Liver (tissue), 9 donors: ENCODE data around the gene DPP7. TPM values are rescaled to one million over a fixed set of nuclear protein-coding genes. Genes with fewer than 3 reads are reported as not detected.

Experiments
- DNase-seq: peaks from one replicate; pipeline ENCODE4 v3.0.0-alpha.2; 2017; ENCODE audit warnings: low spot score
- H3K27ac ChIP-seq, 2 donors: one replicate each; pipeline ENCODE4 v1.7.0; 2013; ENCODE audit warnings: inconsistent platforms in 2 of 2, low read length in 2 of 2, control low read depth in 1 of 2, low read depth in 1 of 2, mild to moderate bottlenecking in 1 of 2
- H3K27me3 ChIP-seq, 4 donors: one replicate each; pipeline versions ENCODE4 v1.6.1 to v1.7.0; 2013; ENCODE audit warnings: low read length in 3 of 4, inconsistent platforms in 1 of 4, mild to moderate bottlenecking in 1 of 4, moderate library complexity in 1 of 4; ENCODE audit not compliant: control insufficient read depth in 4 of 4, insufficient read depth in 4 of 4
- H3K36me3 ChIP-seq, 4 donors: one replicate each; pipeline versions ENCODE4 v1.6.1 to v1.7.0; 2013; ENCODE audit warnings: low read length in 3 of 4, mild to moderate bottlenecking in 3 of 4, low read depth in 1 of 4, moderate library complexity in 1 of 4; ENCODE audit not compliant: control insufficient read depth in 4 of 4, insufficient read depth in 3 of 4
- H3K4me1 ChIP-seq, 4 donors: one replicate each; pipeline versions ENCODE4 v1.6.1 to v1.7.0; 2013; ENCODE audit warnings: low read length in 3 of 4, mild to moderate bottlenecking in 3 of 4, moderate library complexity in 1 of 4; ENCODE audit not compliant: control insufficient read depth in 4 of 4, insufficient read depth in 4 of 4
- H3K4me3 ChIP-seq, 3 donors: one replicate each; pipeline versions ENCODE4 v1.6.1 to v1.7.0; 2013; ENCODE audit warnings: low read length in 3 of 3, control low read depth in 1 of 3, low read depth in 1 of 3, mild to moderate bottlenecking in 1 of 3
- H3K9ac ChIP-seq, 2 donors: one replicate each; pipeline ENCODE4 v1.7.0; 2013; ENCODE audit warnings: low read length in 2 of 2, mild to moderate bottlenecking in 2 of 2, moderate library complexity in 2 of 2, control low read depth in 1 of 2, low read depth in 1 of 2
- H3K9me3 ChIP-seq, 4 donors: one replicate each; pipeline versions ENCODE4 v1.6.1 to v1.7.0; 2013; ENCODE audit warnings: low read length in 3 of 4; ENCODE audit not compliant: control insufficient read depth in 4 of 4
- ATF3 ChIP-seq: IDR thresholded peaks from 2 replicates; pipeline ENCODE4 v1.6.1; 2016; ENCODE audit warnings: antibody characterized with exemption
- CTCF ChIP-seq: fragments of 150-350 bp; IDR thresholded peaks from 2 replicates; pipeline ENCODE4 v1.5.1; 2017; ENCODE audit warnings: improper control_type of control experiment, low read depth, low read length; ENCODE audit not compliant: missing input control
- EGR1 ChIP-seq, 2 donors: IDR thresholded peaks; 2 replicates each; pipeline ENCODE4 v1.6.1; 2016 to 2018; ENCODE audit warnings: antibody characterized with exemption in 2 of 2, low read depth in 2 of 2
- FOXA1 ChIP-seq: IDR thresholded peaks from 2 replicates; pipeline ENCODE4 v1.6.1; 2016; ENCODE audit warnings: antibody characterized with exemption
- FOXA2 ChIP-seq: IDR thresholded peaks from 2 replicates; pipeline ENCODE4 v1.6.1; 2016; ENCODE audit warnings: antibody characterized with exemption
- GABPA ChIP-seq, 2 donors: IDR thresholded peaks in 1 of 2; conservative IDR thresholded peaks in 1 of 2; 2 replicates each; pipeline ENCODE4 v1.6.1; 2016; ENCODE audit warnings: antibody characterized with exemption in 2 of 2, mild to moderate bottlenecking in 1 of 2, moderate library complexity in 1 of 2
- HNF4A ChIP-seq, 2 donors: conservative IDR thresholded peaks; 2 replicates each; pipeline ENCODE4 v1.6.1; 2016; ENCODE audit warnings: antibody characterized with exemption in 2 of 2, mild to moderate bottlenecking in 2 of 2
- HNF4G ChIP-seq: IDR thresholded peaks from 2 replicates; pipeline ENCODE4 v1.6.1; 2016; ENCODE audit warnings: antibody characterized with exemption
- JUND ChIP-seq, 2 donors: IDR thresholded peaks; 2 replicates each; pipeline ENCODE4 v1.6.1; 2016; ENCODE audit warnings: antibody characterized with exemption in 2 of 2
- MAX ChIP-seq: IDR thresholded peaks from 2 replicates; pipeline ENCODE4 v1.6.1; 2016; ENCODE audit warnings: antibody characterized with exemption
- NR2F2 ChIP-seq: IDR thresholded peaks from 2 replicates; pipeline ENCODE4 v1.6.1; 2016; ENCODE audit warnings: antibody characterized with exemption
- RAD21 ChIP-seq, 2 donors: IDR thresholded peaks; 2 replicates each; pipeline ENCODE4 v1.6.1; 2016; ENCODE audit warnings: antibody characterized with exemption in 2 of 2, mild to moderate bottlenecking in 2 of 2
- REST ChIP-seq: IDR thresholded peaks from 2 replicates; pipeline ENCODE4 v1.6.1; 2016; ENCODE audit warnings: antibody characterized with exemption, mild to moderate bottlenecking
- RXRA ChIP-seq, 2 donors: IDR thresholded peaks; 2 replicates each; pipeline ENCODE4 v1.6.1; 2017 to 2018; ENCODE audit warnings: antibody characterized with exemption in 2 of 2, mild to moderate bottlenecking in 1 of 2
- SP1 ChIP-seq: IDR thresholded peaks from 2 replicates; pipeline ENCODE4 v1.6.1; 2018; ENCODE audit warnings: antibody characterized with exemption, mild to moderate bottlenecking
- TAF1 ChIP-seq: conservative IDR thresholded peaks from 2 replicates; pipeline ENCODE4 v1.6.1; 2016; ENCODE audit warnings: antibody characterized with exemption, mild to moderate bottlenecking
- YY1 ChIP-seq: IDR thresholded peaks from 2 replicates; pipeline ENCODE4 v1.6.1; 2016; ENCODE audit warnings: antibody characterized with exemption, mild to moderate bottlenecking
- ZBTB33 ChIP-seq: IDR thresholded peaks from 2 replicates; pipeline ENCODE4 v1.6.1; 2016; ENCODE audit warnings: antibody characterized with exemption
- WGBS: extraction: QIAGEN DNeasy Blood & Tissue Kit; methylation state at CpG from one replicate; pipeline ENCODE4 v1.1.7; 2013; 5-methylcytosine and 5-hydroxymethylcytosine counted together
- polyA plus RNA-seq, 2 donors: library from polyadenylated mRNA; stranded (reverse) in 1 of 2; unstranded in 1 of 2; fragments of 200-250 nt in 1 of 2; fragments of >200 nt in 1 of 2; fragmentation: Nextera tagmentation in 1 of 2; extraction: Ambion mirVana in 1 of 2; gene quantifications; one replicate each; pipeline versions ENCODE4 v1.2.1 to v1.2.3, GENCODE V29; 2013 to 2015
- total RNA-seq, 2 donors: library from RNA; depleted of rRNA; stranded (reverse); fragments of >200 nt; gene quantifications; one replicate each; pipeline ENCODE4 v1.2.3, GENCODE V29; 2014
- donor health status: healthy.
- donor health status: healthy.
- donor health status: healthy.
- donor health status: healthy.
- donor health status: healthy.

DPP7 gene
- total RNA-seq (10 to 100 TPM; 25.0 to 38.8 TPM), polyA plus RNA-seq (10 to 100 TPM; 62.6 to 71.1 TPM)

GRCh38 chr9:137114613-137115393, at the start of gene DPP7:
Gene DPP7, minus strand, starts transcription at chr9:137114733. Its CDS starts 20 bp downstream, at chr9:137114713.
- Histone ChIP-seq H3K9ac (no peak within 1 kb of the TSS), H3K4me1 (peaks cover 4 to 7% (median 5%) of the 10 kb centered on the region in 4 donors), H3K27ac (no peak within 1 kb of the TSS), H3K4me3 (peak within 1 kb of the TSS in 2 of 3 donors; percentile 47 to 75), H3K36me3 (peaks cover 0 to 6% (median 2%) of the 10 kb centered on the region in 4 donors), H3K9me3 (no peaks in the 10 kb centered on the region), H3K27me3 (no peaks in the 10 kb centered on the region)
- peak; percentile 75 for DNase-seq
- TF ChIP-seq EGR1 (IDR thresholded peaks at IDR 0.05; ENCODE audit: low read depth in 2 of 2) (no peak), HNF4G (no peak), NR2F2 (no peak), REST (no peak), FOXA2 (no peak), CTCF (no peak), ATF3 (no peak), FOXA1 (no peak), RAD21 (IDR thresholded peaks at IDR 0.05) (no peak), GABPA (IDR thresholded peaks at IDR 0.05 in 1 of 2, conservative IDR thresholded peaks at IDR 0.05 in 1 of 2) (no peak), YY1 (no peak), SP1 (no peak), RXRA (IDR thresholded peaks at IDR 0.05) (no peak), JUND (IDR thresholded peaks at IDR 0.05) (no peak), HNF4A (conservative IDR thresholded peaks at IDR 0.05) (no peak), TAF1 (no peak), ZBTB33 (no peak), MAX (no peak)
- 8% methylated on average over 70 of the region's 70 CpGs for WGBS
